Fibroblast of villous mesenchyme (primary cell): ENCODE results near the gene ELP1. TPM values are rescaled to one million over a fixed set of nuclear protein-coding genes. Genes with fewer than 3 reads are reported as not detected.
A peak's percentile ranks its signal among the peaks of the same experiment; 100 is the strongest.
"Not testable (repeated sequence)": the region's sequence is repeated elsewhere in the genome, so short reads cannot be mapped to it uniquely, and the experiment has no call there.

ENCODE experiments used
- DNase-seq: peaks from one replicate; pipeline ENCODE4 v3.0.0-alpha.2; 2010; ENCODE audit warnings: low read depth
- H3K4me3 ChIP-seq: 2 replicates; pipeline ENCODE4 v1.5.1; 2011; ENCODE audit warnings: low read depth, mild to moderate bottlenecking, low read length
- CTCF ChIP-seq: IDR thresholded peaks from 2 replicates; pipeline ENCODE4 v1.5.1; 2012; ENCODE audit warnings: low read depth, mild to moderate bottlenecking, low read length; ENCODE audit not compliant: insufficient read depth
- total RNA-seq: library from RNA; depleted of rRNA; stranded (reverse); fragments of >200 nt; gene quantifications from 2 replicates; pipeline ENCODE4 v1.2.3, GENCODE V29; 2012

The ELP1 gene
- 31.2 and 44.0 TPM in 2 replicates for total RNA-seq

- TF ChIP-seq CTCF, result peak; percentile 30
Observed at GRCh38 chr9:108933718-108934322, at the start of gene ELP1. TSS of gene ELP1 (minus strand) at chr9:108934124. CDS start at chr9:108931146, 2,978 bp downstream.

GRCh38 chr9:108980893-108981292 lies 47.0 kb upstream of the ELP1 start:
- no peak for TF ChIP-seq CTCF
- H3K4me3 ChIP-seq, result no peak overlapping the region
- DNase-seq, result no peak

More at GRCh38 chr9:108933718-108934322, at the start of gene ELP1:
- peak within 1 kb of the TSS; percentile 94 for H3K4me3 ChIP-seq
- peak; percentile 96 for DNase-seq

- TF ChIP-seq CTCF, result no peak
- no peak for DNase-seq
- H3K4me3 ChIP-seq, result no peak overlapping the region
Observed at GRCh38 chr9:108978205-108978604, 44.3 kb upstream of the ELP1 start.

GRCh38 chr9:108973895-108974294 lies 40.0 kb upstream of the ELP1 start:
- no peak overlapping the region for H3K4me3 ChIP-seq
- no peak for DNase-seq
- no peak for TF ChIP-seq CTCF

- TF ChIP-seq CTCF, result no peak
- peak; percentile 58 for DNase-seq
- H3K4me3 ChIP-seq, result no peak overlapping the region
Observed at GRCh38 chr9:108972626-108973209, 38.8 kb upstream of the ELP1 start.

- no peak overlapping the region for H3K4me3 ChIP-seq
- no peak for TF ChIP-seq CTCF
- no peak for DNase-seq
Observed at GRCh38 chr9:108972186-108972585, 38.3 kb upstream of the ELP1 start.

- H3K4me3 ChIP-seq, DNase-seq: not testable (repeated sequence)
Observed at GRCh38 chr9:108971392-108971791, 37.5 kb upstream of the ELP1 start.
